DMS 273 treated with DMSO at 0.1 percent for 48 hours (cell line): ENCODE data around the gene RBP4.
A peak's percentile ranks its signal among the peaks of the same experiment; 100 is the strongest.
"Not testable (repeated sequence)": the region's sequence is repeated elsewhere in the genome, so short reads cannot be mapped to it uniquely, and the experiment has no call there.

Experiments
- DNase-seq: peaks from one replicate; lab custom pipeline; 2025; lab: John Stamatoyannopoulos, UW

RBP4 gene

GRCh38 chr10:93566435-93567276 is 34.4 kb downstream of the RBP4 start, which contains the start of gene FFAR4:
Gene FFAR4 (plus strand): TSS chr10:93566665. CDS start chr10:93566721, 56 bp downstream.
- DNase-seq: no peak

DNA sequence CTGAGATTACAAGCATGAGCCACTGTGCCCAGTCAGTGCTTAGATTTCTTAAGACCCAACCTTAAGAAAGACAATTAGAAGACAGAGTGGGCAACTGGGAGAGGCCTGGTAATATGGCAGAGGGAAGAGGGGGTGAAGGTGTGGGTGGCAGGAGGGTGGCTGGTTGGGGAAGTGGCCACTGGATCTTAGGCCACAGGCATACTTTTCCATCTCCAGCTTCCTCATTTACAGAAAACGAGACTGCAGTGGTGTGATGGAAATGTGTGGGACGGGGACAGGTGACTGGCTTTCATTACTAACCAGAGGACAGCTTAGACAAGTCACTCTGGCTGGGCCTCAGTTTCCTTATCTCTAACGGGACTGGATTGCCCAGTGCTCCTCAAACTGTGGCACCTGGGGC is 35.6 kb downstream of the RBP4 start:
- no peak for DNase-seq

- DNase-seq: no peak
Measured at GRCh38 chr10:93560541-93560940, 40.5 kb downstream of the RBP4 start.

- DNase-seq: no peak
Measured at GRCh38 chr10:93559490-93559889, 41.5 kb downstream of the RBP4 start.

DNA sequence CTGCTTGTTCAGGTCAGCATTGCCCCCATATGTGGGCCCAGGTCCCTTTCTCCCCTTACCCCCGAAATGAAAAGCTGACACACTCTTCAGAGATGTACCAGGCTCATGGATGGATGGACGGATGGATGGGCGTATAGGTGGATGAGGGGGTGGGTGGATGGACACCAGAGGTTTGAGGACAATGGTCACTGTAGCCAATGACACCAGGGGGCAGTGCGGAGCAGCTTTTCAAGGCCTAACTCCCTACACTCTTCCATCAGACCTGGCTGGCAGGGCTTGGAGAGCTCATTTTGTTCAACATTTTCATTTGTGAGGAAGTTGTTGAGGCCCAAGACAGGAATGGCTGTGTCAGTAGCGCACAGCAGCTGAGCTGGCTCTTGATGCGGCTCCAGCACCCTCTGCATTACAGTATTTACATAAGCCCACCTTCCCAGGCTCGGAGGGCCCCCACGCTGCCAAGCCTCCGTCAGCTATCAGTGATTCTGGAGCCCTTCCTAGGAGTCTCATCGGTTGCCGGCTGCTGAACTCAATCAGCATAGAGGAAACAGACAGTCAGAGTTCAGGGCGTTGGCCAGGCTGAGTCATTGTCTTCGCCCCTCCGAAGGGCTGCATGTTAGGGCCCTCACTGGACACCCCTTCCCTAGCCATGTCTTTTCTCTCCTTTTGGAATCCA is 46.1 kb downstream of the RBP4 start:
- no peak for DNase-seq

GRCh38 chr10:93554316-93554663 is 46.7 kb downstream of the RBP4 start:
- no peak for DNase-seq

DNA sequence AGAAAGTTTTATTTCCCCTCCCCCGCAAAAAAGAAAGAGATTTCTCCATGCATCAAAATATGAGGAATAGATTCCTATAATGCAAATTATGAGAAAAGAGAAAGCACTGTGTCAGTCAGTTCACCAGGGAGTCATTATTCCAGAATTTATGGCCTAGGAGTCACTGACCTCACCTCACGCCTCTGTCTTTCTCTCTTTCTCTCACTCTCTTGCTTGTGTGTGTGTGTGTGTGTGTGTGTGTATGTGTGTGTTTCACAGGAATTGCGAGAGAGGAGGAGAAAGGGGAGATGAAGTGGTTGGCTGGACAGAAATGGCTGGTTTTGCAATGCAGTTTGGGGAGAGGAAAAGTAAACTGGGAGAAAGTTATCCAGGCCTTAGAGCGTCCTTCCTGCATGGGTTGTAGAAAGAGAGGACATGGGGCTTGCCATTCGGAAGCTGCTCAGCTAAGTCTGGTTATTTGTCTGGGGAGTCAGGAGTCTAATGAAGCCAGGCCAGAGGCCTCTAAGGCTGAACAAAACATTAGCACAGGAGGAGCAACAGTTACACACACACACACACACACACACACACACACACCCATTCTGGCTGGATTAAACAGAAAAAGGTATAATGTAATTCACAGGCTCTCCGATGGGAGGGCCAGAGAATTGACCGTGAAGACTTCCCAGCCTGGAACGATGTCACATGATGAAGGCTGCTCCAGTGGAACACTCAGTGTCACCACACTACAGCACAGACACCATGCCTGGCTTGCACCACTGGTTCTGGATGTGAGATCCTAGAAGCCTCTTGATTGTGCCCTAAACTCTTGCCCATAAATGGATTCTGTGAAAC is 47.3 kb downstream of the RBP4 start:
- DNase-seq: no peak

DNA sequence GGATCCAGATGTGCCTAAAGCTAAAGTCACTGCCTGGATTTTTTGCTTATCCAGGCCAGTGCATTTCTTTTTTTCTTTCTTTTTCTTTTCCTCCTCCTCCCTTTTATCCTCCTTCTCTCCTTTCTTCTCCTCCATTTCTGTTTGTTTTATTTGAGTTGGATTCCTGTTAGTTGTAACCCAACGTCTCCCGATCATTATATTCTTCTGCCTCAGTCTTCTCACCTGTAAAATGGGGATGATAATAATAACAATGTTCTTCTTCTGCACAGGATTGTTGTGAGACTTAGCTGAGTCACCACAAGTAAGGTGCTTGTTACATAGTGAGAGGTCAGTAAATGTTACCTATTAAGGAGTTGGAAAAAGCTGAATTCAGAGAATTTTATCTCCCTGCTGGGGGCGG is 48.3 kb downstream of the RBP4 start:
- DNase-seq: no peak

- no peak for DNase-seq
Measured at GRCh38 chr10:93550606-93551005, 50.4 kb downstream of the RBP4 start.

DNA sequence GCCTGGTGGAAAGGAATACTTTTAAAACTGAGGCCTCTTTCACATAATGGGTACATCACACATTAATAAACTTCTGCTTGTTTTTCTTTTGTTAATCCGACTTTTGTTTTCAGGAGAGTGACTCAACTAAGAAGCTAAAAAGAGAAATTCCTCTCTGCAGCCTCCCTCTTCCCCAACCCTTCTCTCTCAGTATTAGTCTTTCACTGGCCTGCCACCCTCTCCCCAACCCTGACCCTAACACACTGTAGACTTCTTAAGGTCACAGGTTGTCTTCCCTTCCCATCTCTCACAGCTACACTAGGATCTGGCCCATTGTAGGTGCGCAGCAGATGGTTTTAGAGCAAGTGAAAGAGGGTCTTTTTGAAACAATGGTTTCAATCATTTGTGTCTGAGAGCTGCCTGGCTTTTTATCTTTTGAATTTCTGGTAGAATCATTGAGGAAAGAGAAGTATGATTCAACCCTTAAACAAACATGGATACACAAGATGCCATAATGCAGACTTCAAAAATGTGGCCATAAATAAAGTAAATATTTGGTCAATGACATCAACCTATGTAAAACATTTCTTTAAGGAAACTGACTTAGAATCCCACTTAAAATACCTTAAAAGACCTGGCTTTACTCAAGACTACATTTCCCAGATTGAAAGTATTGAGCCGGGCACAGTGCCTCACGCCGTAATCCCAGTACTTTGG is 52.5 kb downstream of the RBP4 start:
- no peak for DNase-seq

- DNase-seq: no peak
Measured at GRCh38 chr10:93547522-93547921, 53.5 kb downstream of the RBP4 start.

DNA sequence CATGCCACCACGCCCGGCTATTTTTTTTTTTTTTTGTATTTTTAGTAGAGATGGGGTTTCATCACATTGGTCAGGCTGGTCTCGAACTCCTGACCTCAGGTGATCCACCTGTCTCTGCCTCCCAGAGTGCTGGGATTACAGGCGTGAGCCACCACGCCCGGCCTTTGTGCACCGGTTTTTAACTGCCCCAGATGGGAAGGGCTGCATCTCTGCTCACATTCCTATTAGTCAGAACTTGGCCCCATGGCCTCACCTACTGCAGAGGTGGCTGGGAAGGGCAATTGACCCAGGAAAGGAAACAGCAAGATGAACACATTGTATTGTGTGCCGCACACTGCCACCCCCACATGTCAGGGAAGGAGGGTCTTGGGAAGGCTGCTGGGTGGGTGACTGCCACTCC is 54.0 kb downstream of the RBP4 start:
- DNase-seq: not testable (repeated sequence)

- DNase-seq: peak; percentile 74
Measured at GRCh38 chr10:93542358-93542791, 58.7 kb downstream of the RBP4 start.
